GM18505 (cell line): Measurements from ENCODE around the gene BTNL2.

Source experiments
- ATAC-seq: cut with Tn5 transposase; IDR thresholded peaks from one replicate; pipeline ENCODE4 v1.9.1; 2021; ENCODE audit not compliant: unreplicated experiment
- POLR2A ChIP-seq: IDR thresholded peaks from 4 replicates; pipeline ENCODE4 v1.6.1; 2011; ENCODE audit warnings: borderline replicate concordance; ENCODE audit not compliant: insufficient read depth, insufficient read length; ENCODE audit errors: extremely low read depth

The BTNL2 gene

DNA sequence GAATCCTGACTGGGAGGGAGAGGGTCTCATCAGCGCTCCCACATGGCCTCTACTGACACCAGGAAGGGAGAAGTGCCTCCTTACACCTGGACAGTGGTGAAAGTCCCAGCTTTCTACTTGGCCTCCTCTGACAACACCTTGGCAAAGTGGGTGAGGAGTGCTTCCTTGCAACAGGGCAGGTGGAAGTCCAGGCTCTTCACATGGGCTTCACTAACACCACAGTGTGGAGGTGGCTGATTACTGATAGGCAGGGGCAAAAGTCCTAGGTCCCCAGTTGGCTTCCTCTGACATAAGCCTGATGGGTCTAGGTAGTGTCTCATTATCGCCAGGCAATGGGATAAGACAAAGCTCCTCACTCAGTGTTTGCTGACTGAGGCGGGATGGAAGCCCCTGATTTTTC lies 23.2 kb upstream of the BTNL2 start:
- TF ChIP-seq POLR2A = no peak
- no peak for ATAC-seq

DNA sequence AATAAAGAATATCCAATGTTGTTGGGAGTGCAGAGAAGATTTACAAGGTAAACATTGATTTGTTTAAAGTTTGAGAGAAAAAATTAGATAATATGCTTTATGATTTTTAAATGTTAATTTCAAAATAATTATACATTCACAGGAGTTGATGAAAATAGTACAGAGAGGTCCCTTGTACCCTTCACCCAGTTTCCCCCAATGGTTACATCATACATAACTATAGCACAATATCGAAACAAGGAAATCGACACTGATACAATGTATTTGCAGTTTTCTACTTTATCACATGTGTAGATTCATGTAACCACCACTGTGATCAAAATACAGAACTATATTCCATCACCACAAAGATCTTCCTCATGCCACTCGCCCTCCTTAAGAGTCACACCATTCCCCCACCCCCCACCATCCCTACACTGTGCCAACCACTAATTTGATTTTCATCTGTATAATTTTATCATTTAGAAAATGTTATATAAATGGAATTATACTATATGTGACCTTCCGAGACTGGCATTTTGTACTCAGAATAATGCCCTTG lies 21.0 kb upstream of the BTNL2 start:
- no peak for TF ChIP-seq POLR2A
- no peak for ATAC-seq

DNA sequence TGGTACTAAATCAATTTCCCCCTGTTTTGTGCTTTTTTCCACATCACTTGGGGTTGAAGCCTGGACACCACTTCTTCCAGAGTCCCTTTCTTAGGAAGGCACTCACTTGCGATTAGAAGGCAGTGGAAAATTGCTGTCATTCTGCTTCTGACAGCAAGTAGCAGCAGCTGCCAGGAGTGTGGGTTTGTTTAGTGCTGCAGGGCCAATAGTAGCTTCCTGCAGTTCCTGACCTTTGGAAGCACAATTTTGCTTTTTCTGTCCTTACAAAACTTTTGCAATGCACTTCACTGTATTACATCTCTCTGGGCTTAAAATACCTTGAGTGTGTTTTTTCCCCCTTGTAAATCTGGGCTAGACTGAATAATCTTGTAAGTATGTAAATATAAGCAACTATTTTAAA lies 20.2 kb upstream of the BTNL2 start:
- ATAC-seq = no peak
- no peak for TF ChIP-seq POLR2A

DNA sequence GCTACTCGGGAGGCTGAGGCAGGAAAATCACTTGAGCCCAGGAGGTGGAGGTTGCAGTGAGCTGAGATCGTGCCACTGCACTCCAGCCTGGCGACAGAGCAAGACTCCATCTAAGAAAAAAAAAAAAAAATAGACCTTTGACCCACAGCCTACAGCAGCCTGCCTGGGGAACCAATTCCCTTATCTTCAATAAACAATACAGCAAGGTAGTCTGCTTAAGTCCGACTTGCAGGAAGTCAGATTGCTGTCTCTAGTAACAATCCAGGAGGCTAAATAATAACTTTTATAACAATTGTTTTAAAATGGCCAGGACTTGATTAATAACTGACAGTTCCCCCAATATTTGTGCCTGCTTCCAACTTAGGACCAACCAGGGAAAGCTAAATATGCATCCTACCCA lies 19.4 kb upstream of the BTNL2 start:
- no peak for TF ChIP-seq POLR2A

DNA sequence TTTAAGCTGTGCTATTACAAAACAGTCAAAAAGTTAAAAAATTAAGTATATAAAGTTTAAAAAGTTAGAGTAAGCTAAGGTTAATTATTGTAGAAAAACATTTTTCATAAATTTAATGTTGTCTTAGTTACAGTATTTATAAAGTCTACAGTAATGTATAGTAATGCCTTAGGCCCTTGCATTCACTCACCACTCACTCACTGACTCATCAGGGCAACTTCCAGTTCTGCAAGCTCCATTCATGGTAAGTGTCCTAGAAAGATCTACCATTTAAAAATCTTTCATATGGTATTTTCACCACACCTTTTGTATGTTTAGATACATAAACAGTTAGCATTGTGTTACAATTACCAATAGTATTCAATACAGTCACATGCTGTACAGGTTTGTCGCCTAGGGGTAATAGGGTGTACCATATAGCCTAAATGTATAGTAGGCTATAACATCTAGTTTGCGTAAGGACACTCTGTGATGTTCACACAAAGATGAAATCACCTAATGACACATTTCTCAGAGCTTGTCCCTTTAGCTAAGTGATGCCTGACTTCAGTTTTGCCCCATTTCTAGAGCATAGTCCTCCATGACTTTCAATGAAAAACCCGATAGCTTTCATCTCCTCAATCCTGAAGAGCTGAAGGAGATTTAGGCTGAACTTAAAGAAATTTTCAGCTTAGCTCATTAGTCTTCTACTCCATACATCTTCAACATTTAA lies 17.8 kb upstream of the BTNL2 start:
- ATAC-seq = no peak
- TF ChIP-seq POLR2A = no peak

More for the DNA sequence above, 19.4 kb upstream of the BTNL2 start:
- no peak for ATAC-seq

DNA sequence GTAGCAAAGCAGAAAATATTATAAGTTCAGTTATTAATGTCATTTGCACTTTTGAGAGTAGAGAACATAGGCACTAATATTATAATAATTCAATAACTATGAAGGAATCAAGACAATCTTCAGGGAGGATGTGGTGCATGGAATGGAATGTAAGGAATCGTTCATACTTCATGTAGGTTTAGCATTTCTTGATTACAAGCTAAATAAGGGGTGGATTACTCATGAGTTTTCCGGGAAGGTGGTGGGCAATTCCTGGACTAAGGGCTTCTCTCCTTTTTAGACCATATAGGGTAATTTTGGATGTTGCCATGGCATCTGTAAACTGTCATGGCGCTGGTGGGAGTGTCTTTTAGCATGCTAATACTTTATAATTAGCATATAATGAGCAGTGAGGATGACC lies 9.1 kb upstream of the BTNL2 start:
- ATAC-seq = no peak
- no peak for TF ChIP-seq POLR2A

DNA sequence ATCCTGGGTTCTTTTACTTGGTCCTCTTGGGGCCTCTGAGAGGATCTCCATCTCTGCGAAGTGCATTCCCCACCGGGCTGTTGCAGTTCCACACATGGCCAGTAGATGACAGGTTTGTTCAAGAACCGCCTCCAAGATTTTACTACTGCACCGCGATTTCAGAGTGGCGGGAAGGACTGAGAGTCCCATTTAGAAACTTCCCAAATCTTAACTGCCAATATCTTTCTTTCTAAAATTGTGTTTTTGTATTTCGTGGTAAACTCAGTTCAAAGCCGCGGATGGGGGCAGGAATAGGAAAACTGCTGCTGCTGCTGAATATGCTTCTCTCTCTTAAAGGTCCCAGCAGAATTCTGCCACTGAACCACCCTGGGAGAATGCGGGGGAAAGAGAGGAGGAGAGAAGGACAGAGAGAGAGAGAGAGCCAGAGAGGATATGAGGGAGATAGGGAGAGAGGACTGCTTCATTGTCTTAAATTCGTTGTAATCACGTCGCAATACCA lies 8.6 kb upstream of the BTNL2 start:
- no peak for ATAC-seq
- no peak for TF ChIP-seq POLR2A

DNA sequence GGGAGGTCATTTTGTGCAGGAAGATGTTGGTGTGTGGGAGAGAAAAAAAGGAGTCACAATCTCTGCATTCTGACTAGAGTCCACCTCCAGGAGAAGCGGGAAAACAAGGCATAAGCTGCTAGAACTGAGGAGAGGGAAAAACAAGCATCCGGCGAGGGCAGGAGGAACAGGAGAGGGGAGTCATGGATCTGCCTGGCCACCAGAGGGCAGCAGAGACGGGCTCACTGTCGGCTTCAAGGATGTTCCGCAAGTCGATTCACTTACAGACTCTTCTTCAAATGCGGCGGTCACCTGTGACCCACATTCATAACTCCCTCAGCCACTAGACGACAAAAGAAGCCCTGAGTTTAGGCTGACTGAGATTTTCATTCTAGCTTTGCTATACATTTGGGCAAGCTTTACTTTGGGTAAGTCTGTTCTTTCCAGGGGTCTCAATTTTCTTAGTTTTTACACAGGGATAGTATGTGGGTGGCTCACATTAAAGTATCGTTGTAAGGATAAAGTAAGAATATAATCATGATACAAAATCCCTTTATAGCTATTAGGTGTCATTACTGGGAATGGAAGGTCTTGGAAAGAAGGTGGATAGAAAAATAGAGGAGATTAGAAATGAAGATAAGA lies 6.6 kb upstream of the BTNL2 start:
- no peak for TF ChIP-seq POLR2A
- ATAC-seq = no peak

DNA sequence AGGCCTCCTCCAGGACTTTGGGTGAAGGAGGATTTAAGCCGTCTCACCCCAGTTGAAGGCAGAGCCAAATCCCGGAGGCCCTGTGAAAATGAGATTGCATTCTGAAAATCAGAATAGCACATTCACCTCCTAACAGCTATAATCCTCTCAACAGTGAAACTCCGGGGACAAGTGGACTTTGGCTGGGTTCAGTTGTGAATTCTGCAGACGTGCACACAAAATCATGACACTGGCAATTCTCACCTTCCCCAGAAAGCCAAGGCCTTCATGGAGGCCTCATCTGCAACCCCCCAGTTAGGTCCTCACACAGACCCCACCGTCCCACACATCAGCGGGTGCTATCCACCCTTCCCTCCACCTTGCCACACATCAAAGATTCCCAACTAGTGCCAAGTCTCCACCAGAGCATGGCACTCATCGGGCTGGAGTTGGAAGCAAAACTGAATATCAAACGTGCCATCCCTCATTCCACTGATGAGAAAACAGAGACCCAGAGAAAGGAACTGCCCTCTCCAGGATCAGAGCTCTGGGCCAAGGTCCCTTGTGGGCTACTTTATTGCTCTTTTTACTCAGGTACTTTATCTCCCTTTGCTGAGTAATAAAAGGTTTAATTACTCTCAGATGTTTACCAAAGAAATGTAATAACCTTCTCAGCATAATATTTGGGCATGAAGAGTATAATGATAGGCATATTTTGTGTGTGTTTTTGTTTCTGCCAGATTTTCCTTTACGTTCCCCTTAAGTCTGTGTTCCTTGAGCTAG lies 4.8 kb upstream of the BTNL2 start:
- no peak for TF ChIP-seq POLR2A
- ATAC-seq = no peak

DNA sequence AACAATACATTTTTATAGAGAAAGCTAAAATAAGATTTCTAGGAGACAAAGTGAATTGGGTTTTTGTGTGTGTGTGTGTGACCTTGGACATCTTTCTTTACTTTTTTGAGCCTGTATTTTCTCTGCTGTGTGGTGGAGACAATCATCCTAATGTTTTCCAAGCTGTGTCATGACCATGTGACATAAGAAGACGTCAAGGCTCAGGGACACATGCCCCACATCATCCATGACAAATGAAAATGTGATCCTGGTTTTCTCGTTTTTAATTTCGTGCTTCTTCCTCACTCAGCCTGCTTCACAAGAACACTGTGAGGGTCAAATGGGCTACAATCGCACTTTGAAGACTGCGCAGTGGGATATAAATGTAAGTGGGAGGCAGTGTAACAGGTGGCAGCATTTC lies 3.9 kb upstream of the BTNL2 start:
- no peak for TF ChIP-seq POLR2A
- no peak for ATAC-seq

DNA sequence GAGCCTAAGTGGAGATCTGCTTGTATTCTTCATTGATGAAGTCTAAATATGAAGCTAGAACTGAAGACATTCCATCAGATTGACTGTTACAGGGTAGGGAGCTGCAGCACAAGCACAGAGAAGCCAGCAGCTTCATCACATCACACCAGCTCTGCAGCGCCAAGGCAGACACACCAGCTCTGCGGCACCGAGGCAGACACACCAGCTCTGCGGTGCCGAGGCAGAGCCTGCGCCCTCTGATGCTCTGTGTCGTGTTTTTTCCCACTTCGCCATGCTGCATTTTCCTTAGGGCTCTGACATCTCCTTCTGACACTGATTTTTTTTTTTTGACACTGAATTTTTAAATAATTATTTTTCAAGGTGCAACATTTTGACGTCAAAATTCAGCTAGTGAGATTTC lies 784 bp downstream of the BTNL2 start:
- ATAC-seq = no peak

DNA sequence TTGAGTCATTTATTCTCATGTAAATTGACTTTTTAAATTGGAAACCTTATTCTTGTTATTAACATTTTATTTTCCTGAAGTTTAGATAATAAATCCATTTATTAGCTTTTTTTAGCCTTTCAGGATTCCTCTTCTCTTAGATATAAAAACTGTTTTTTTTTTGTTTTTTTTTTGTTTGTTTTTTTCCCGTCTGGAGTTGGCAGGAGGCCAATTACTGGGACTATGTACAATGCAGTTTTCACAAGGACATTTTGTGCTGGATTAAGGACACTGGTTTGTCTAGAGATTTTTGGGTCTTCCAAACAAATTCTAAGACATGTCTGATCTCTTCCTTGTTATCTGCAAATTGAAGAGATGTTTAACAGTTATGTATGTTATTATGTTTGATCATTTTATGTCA lies 1.3 kb downstream of the BTNL2 start:
- ATAC-seq = no peak
- TF ChIP-seq POLR2A = no peak

More for the DNA sequence above, 784 bp downstream of the BTNL2 start:
- no peak for TF ChIP-seq POLR2A

DNA sequence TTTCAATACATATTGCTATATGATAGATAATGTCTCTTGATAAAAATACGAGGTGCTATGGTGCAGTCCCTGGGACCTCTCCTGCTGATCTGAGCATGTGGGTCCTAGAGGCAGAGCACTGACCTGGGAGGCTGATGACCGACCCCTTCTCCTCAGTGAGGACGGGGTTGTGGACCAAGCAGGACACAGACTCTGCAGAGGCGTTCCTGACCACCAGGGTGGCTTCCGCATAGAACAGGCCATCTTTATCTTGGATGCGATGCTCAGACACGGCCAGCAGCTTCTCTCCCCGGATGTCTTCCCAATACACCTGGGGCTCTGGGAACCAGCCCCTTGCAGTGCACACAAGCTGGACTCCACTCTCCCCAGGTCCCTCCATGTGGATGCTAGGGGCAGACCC lies 4.2 kb downstream of the BTNL2 start:
- no peak for ATAC-seq
- no peak for TF ChIP-seq POLR2A

DNA sequence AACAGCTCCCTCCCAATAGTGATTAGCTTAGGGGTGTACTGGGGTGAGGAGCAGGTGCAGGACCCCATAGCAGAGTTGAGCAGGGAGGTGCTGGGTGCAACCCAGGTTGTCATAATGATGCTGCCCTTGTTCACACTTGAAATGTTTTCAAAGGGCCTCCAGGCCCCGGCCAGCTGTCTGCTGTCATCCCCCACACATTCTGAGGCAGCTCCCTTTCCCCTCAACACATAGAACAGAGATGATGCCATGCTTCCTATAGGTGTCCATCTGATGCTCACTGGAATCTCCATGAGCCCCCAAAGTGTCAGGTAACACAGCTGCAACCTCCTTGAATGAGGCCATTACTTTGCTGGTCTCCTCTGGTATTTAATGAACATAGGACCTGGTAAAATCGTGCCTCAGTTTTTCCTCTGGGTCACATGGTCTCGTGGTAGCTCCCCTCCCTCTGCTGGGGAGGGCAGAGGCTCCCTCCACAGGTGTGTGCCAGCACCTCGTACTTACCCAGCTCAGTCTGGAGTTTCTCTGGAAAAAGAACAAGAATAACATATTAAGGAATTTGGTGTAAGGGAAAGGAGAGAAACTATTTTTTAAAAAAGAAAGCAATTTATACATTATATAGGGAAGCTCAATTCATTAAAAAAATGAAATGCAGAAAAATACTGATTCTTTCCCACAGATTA lies 5.6 kb downstream of the BTNL2 start:
- no peak for ATAC-seq

More for the DNA sequence above, 5.6 kb downstream of the BTNL2 start:
- no peak for TF ChIP-seq POLR2A
